Liver (tissue), 3 donors: ENCODE data around the gene ME1.

ENCODE experiments used
- CTCF ChIP-seq: fragments of 150-350 bp; IDR thresholded peaks from 2 replicates; pipeline ENCODE4 v1.5.1; 2017; ENCODE audit warnings: improper control_type of control experiment, low read depth, low read length; ENCODE audit not compliant: missing input control
- EGR1 ChIP-seq, 2 donors: IDR thresholded peaks; 2 replicates each; pipeline ENCODE4 v1.6.1; 2016 to 2018; ENCODE audit warnings: antibody characterized with exemption in 2 of 2, low read depth in 2 of 2
- FOXA1 ChIP-seq: IDR thresholded peaks from 2 replicates; pipeline ENCODE4 v1.6.1; 2016; ENCODE audit warnings: antibody characterized with exemption
- GABPA ChIP-seq, 2 donors: IDR thresholded peaks in 1 of 2; conservative IDR thresholded peaks in 1 of 2; 2 replicates each; pipeline ENCODE4 v1.6.1; 2016; ENCODE audit warnings: antibody characterized with exemption in 2 of 2, mild to moderate bottlenecking in 1 of 2, moderate library complexity in 1 of 2
- JUND ChIP-seq, 2 donors: IDR thresholded peaks; 2 replicates each; pipeline ENCODE4 v1.6.1; 2016; ENCODE audit warnings: antibody characterized with exemption in 2 of 2
- MAX ChIP-seq: IDR thresholded peaks from 2 replicates; pipeline ENCODE4 v1.6.1; 2016; ENCODE audit warnings: antibody characterized with exemption
- RAD21 ChIP-seq, 2 donors: IDR thresholded peaks; 2 replicates each; pipeline ENCODE4 v1.6.1; 2016; ENCODE audit warnings: antibody characterized with exemption in 2 of 2, mild to moderate bottlenecking in 2 of 2
- REST ChIP-seq: IDR thresholded peaks from 2 replicates; pipeline ENCODE4 v1.6.1; 2016; ENCODE audit warnings: antibody characterized with exemption, mild to moderate bottlenecking
- RXRA ChIP-seq, 2 donors: IDR thresholded peaks; 2 replicates each; pipeline ENCODE4 v1.6.1; 2017 to 2018; ENCODE audit warnings: antibody characterized with exemption in 2 of 2, mild to moderate bottlenecking in 1 of 2
- TAF1 ChIP-seq: conservative IDR thresholded peaks from 2 replicates; pipeline ENCODE4 v1.6.1; 2016; ENCODE audit warnings: antibody characterized with exemption, mild to moderate bottlenecking
- YY1 ChIP-seq: IDR thresholded peaks from 2 replicates; pipeline ENCODE4 v1.6.1; 2016; ENCODE audit warnings: antibody characterized with exemption, mild to moderate bottlenecking
- ZBTB33 ChIP-seq: IDR thresholded peaks from 2 replicates; pipeline ENCODE4 v1.6.1; 2016; ENCODE audit warnings: antibody characterized with exemption
- donor health status: healthy.
- donor health status: healthy.

- TF ChIP-seq CTCF (no peak), MAX (no peak), RAD21 (IDR thresholded peaks at IDR 0.05) (no peak), TAF1 (no peak), GABPA (IDR thresholded peaks at IDR 0.05 in 1 of 2, conservative IDR thresholded peaks at IDR 0.05 in 1 of 2) (no peak), RXRA (IDR thresholded peaks at IDR 0.05) (no peak), YY1 (no peak), JUND (IDR thresholded peaks at IDR 0.05) (no peak), ZBTB33 (no peak), EGR1 (IDR thresholded peaks at IDR 0.05; ENCODE audit: low read depth in 2 of 2) (no peak), FOXA1 (no peak), REST (no peak)
Measured at GRCh38 chr6:83470001-83470400, 39.1 kb upstream of the ME1 start.
